H1 (cell line): ENCODE measurements around the gene ABCA5.

Experiments used
- CTCF ChIP-seq, 3 experiments: IDR thresholded peaks; 1 replicate in 2 of 3; 2 replicates in 1 of 3; pipeline versions ENCODE4 v1.5.1 to v1.6.1; 2011; ENCODE audit warnings: low read length in 3 of 3, mild to moderate bottlenecking in 3 of 3, inconsistent platforms in 2 of 3, low read depth in 1 of 3, moderate library complexity in 1 of 3; ENCODE audit not compliant: insufficient read depth in 1 of 3; ENCODE audit errors: control extremely low read depth in 1 of 3
- HDAC2 ChIP-seq, 2 experiments: fragments of 300-600 bp in 1 of 2; sonication (generic) in 1 of 2; IDR thresholded peaks; 2 replicates each; pipeline ENCODE4 v1.6.1; 2011 to 2012; ENCODE audit warnings: low read depth in 2 of 2, low read length in 2 of 2, mild to moderate bottlenecking in 2 of 2, moderate library complexity in 2 of 2, borderline replicate concordance in 1 of 2, inconsistent platforms in 1 of 2
- PHF8 ChIP-seq: fragments of 200-600 bp; sonication (generic); conservative IDR thresholded peaks from 2 replicates; pipeline ENCODE4 v1.7.1; 2012; ENCODE audit warnings: low read depth, mild to moderate bottlenecking, inconsistent platforms, low read length, moderate library complexity
- POLR2A ChIP-seq, 2 experiments: IDR thresholded peaks; 1 replicate in 1 of 2; 2 replicates in 1 of 2; pipeline ENCODE4 v1.6.1; 2011; ENCODE audit warnings: low read depth in 2 of 2, low read length in 2 of 2, mild to moderate bottlenecking in 2 of 2; ENCODE audit errors: control extremely low read depth in 1 of 2
- RAD21 ChIP-seq, 2 experiments: IDR thresholded peaks in 1 of 2; conservative IDR thresholded peaks in 1 of 2; 2 replicates each; pipeline ENCODE4 v1.6.1; 2011; ENCODE audit warnings: low read depth in 2 of 2, low read length in 2 of 2, improper control_type of control experiment in 1 of 2, inconsistent platforms in 1 of 2, mild to moderate bottlenecking in 1 of 2, moderate library complexity in 1 of 2
- RNF2 ChIP-seq: fragments of 200-900, 300-1000 bp; sonication (generic); IDR thresholded peaks from 2 replicates; pipeline ENCODE4 v1.7.1; 2016; ENCODE audit warnings: borderline replicate concordance, low read depth, mild to moderate bottlenecking, antibody characterized with exemption, low read length; ENCODE audit not compliant: poor library complexity, severe bottlenecking; ENCODE audit errors: missing control alignments

- TF ChIP-seq POLR2A (IDR thresholded peaks at IDR 0.05; ENCODE audit: control extremely low read depth in 1 of 2, low read depth in 2 of 2, low read length in 2 of 2) (no peak), RAD21 (IDR thresholded peaks at IDR 0.05 in 1 of 2, conservative IDR thresholded peaks at IDR 0.05 in 1 of 2; ENCODE audit: low read depth in 2 of 2, low read length in 2 of 2) (no peak), RNF2 (no peak), PHF8 (no peak), CTCF (IDR thresholded peaks at IDR 0.05; ENCODE audit: control extremely low read depth in 1 of 3, insufficient read depth in 1 of 3, low read depth in 1 of 3, low read length in 3 of 3) (no peak), HDAC2 (IDR thresholded peaks at IDR 0.05; ENCODE audit: borderline replicate concordance in 1 of 2, low read depth in 2 of 2, low read length in 2 of 2) (no peak)
Observed at GRCh38 chr17:69348429-69348828, 21.5 kb upstream of the ABCA5 start.
